ENCODE measurements around the gene SPAM1. TPM values are rescaled to one million over a fixed set of nuclear protein-coding genes. Genes with fewer than 3 reads are reported as not detected.
"Not testable (repeated sequence)": the region's sequence is repeated elsewhere in the genome, so short reads cannot be mapped to it uniquely, and the experiment has no call there.

SPAM1 gene
- total RNA-seq, 1 donor from 2014 or later, result not detected

GRCh38 chr7:123881300-123881699 is 43.7 kb upstream of the SPAM1 start:
- TF ChIP-seq EZH2phosphoT487 (IDR thresholded peaks at IDR 0.05) (no peak), EZH2 (IDR thresholded peaks at IDR 0.05) (no peak)
- TF ChIP-seq, protein P1, sequence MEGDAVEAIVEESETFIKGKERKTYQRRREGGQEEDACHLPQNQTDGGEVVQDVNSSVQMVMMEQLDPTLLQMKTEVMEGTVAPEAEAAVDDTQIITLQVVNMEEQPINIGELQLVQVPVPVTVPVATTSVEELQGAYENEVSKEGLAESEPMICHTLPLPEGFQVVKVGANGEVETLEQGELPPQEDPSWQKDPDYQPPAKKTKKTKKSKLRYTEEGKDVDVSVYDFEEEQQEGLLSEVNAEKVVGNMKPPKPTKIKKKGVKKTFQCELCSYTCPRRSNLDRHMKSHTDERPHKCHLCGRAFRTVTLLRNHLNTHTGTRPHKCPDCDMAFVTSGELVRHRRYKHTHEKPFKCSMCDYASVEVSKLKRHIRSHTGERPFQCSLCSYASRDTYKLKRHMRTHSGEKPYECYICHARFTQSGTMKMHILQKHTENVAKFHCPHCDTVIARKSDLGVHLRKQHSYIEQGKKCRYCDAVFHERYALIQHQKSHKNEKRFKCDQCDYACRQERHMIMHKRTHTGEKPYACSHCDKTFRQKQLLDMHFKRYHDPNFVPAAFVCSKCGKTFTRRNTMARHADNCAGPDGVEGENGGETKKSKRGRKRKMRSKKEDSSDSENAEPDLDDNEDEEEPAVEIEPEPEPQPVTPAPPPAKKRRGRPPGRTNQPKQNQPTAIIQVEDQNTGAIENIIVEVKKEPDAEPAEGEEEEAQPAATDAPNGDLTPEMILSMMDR (IDR thresholded peaks at IDR 0.05), result no peak
- H3K4me2 ChIP-seq, result no peak overlapping the region
- no peaks in the 10 kb centered on the region for H4K20me1 ChIP-seq (ENCODE audit: low read depth)
- H3K9me3 ChIP-seq (ENCODE audit: low read depth), result no peaks in the 10 kb centered on the region
- H3K27ac Mint-ChIP-seq, result no peak overlapping the region
- no peak for DNase-seq (ENCODE audit: low spot score)
- no peak overlapping the region for H2AFZ ChIP-seq (replicated peaks)
- no peaks in the 10 kb centered on the region for H3K9me3 Mint-ChIP-seq
- no peak overlapping the region for H3K4me3 ChIP-seq
- no peaks in the 10 kb centered on the region for H3F3A ChIP-seq (ENCODE audit: low read depth)
- no peaks in the 10 kb centered on the region for H3K79me2 ChIP-seq (ENCODE audit: low read depth)
- no peaks in the 10 kb centered on the region for H3K27me3 ChIP-seq
- no peaks in the 10 kb centered on the region for H3K36me3 Mint-ChIP-seq
- H3K36me3 ChIP-seq, result no peaks in the 10 kb centered on the region
- H3K27ac ChIP-seq, result no peak overlapping the region
- no peaks in the 10 kb centered on the region for H3K4me1 ChIP-seq
- H3K4me1 Mint-ChIP-seq, result no peaks in the 10 kb centered on the region
- H3K4me3 Mint-ChIP-seq, result no peak overlapping the region
- H3K27me3 Mint-ChIP-seq (ENCODE audit: insufficient read depth, low read depth), result no peaks in the 10 kb centered on the region
- no peak overlapping the region for H3K9ac ChIP-seq

DNA sequence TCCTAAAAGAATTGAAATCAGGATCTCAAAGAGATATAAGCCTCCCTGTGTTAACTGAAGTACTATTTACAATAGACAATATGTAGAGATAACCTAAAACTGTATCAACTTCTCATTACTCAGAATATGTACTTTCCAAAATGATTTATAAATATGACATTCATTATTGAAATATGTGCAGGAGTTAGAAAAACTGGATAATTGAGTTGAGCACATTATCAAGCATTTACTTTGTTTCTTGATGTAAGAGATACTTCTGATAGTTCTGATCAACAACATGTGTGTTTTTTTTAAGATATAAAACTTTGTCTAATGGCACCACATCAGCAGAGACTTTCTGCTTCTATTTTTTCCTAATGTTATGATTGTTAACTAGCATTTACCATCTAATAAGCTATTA is 41.9 kb upstream of the SPAM1 start:
- Mint-ChIP-seq H3K36me3 (no peaks in the 10 kb centered on the region), H3K4me3 (no peak overlapping the region), H3K27ac (no peak overlapping the region), H3K9me3 (no peaks in the 10 kb centered on the region), H3K4me1 (no peaks in the 10 kb centered on the region), H3K27me3 (ENCODE audit: insufficient read depth, low read depth) (no peaks in the 10 kb centered on the region)
- no peaks in the 10 kb centered on the region for H3K27me3 ChIP-seq
- no peak overlapping the region for H3K27ac ChIP-seq
- H4K20me1 ChIP-seq (ENCODE audit: low read depth), result no peaks in the 10 kb centered on the region
- no peak overlapping the region for H3K4me3 ChIP-seq
- no peak for TF ChIP-seq EZH2phosphoT487 (IDR thresholded peaks at IDR 0.05)
- TF ChIP-seq, protein P1 (IDR thresholded peaks at IDR 0.05), result no peak
- TF ChIP-seq EZH2 (IDR thresholded peaks at IDR 0.05), result no peak
- no peaks in the 10 kb centered on the region for H3K79me2 ChIP-seq (ENCODE audit: low read depth)
- no peak overlapping the region for H3K9ac ChIP-seq
- H3K4me1 ChIP-seq, result peaks cover 2% of the 10 kb centered on the region
- no peak overlapping the region for H2AFZ ChIP-seq (replicated peaks)
- DNase-seq (ENCODE audit: low spot score), result no peak
- no peaks in the 10 kb centered on the region for H3K36me3 ChIP-seq
- no peaks in the 10 kb centered on the region for H3K9me3 ChIP-seq (ENCODE audit: low read depth)
- no peak overlapping the region for H3K4me2 ChIP-seq
- no peaks in the 10 kb centered on the region for H3F3A ChIP-seq (ENCODE audit: low read depth)

GRCh38 chr7:123888192-123888591 is 36.8 kb upstream of the SPAM1 start:
- Histone ChIP-seq H3K27me3 (no peaks in the 10 kb centered on the region), H3K4me2 (peak overlapping the region; percentile 21), H3K9me3 (ENCODE audit: low read depth) (no peaks in the 10 kb centered on the region), H3K9ac (no peak overlapping the region), H3K27ac (no peak overlapping the region), H3K36me3 (no peaks in the 10 kb centered on the region), H3K4me1 (peaks cover 11% of the 10 kb centered on the region), H3F3A (ENCODE audit: low read depth) (no peaks in the 10 kb centered on the region), H4K20me1 (ENCODE audit: low read depth) (no peaks in the 10 kb centered on the region), H3K79me2 (ENCODE audit: low read depth) (no peaks in the 10 kb centered on the region), H2AFZ (replicated peaks) (no peak overlapping the region), H3K4me3 (no peak overlapping the region)
- H3K27ac Mint-ChIP-seq, result no peak overlapping the region
- H3K36me3 Mint-ChIP-seq, result no peaks in the 10 kb centered on the region
- no peaks in the 10 kb centered on the region for H3K27me3 Mint-ChIP-seq (ENCODE audit: insufficient read depth, low read depth)
- peaks cover 3% of the 10 kb centered on the region for H3K9me3 Mint-ChIP-seq
- no peak for DNase-seq (ENCODE audit: low spot score)
- TF ChIP-seq EZH2phosphoT487 (IDR thresholded peaks at IDR 0.05) (no peak), EZH2 (IDR thresholded peaks at IDR 0.05) (no peak)
- TF ChIP-seq, protein P1 (IDR thresholded peaks at IDR 0.05), result no peak
- no peak overlapping the region for H3K4me3 Mint-ChIP-seq
- no peaks in the 10 kb centered on the region for H3K4me1 Mint-ChIP-seq

- not testable (repeated sequence) for H4K20me1 ChIP-seq (ENCODE audit: low read depth); H3K4me3 ChIP-seq; H3K79me2 ChIP-seq (ENCODE audit: low read depth); H3K27me3 ChIP-seq; H3K4me1 ChIP-seq; H3K27ac Mint-ChIP-seq; H3F3A ChIP-seq (ENCODE audit: low read depth); H3K36me3 ChIP-seq; H3K9me3 ChIP-seq (ENCODE audit: low read depth); H3K4me1 Mint-ChIP-seq; H3K4me3 Mint-ChIP-seq; H3K27me3 Mint-ChIP-seq (ENCODE audit: insufficient read depth, low read depth); DNase-seq (ENCODE audit: low spot score); H3K9ac ChIP-seq; H2AFZ ChIP-seq (replicated peaks); H3K27ac ChIP-seq; H3K36me3 Mint-ChIP-seq; H3K4me2 ChIP-seq
- H3K9me3 Mint-ChIP-seq, result peaks cover 15% of the 10 kb centered on the region
These were observed 30.3 kb upstream of the SPAM1 start for GRCh38 chr7:123894753-123895152.
